Neural progenitor cell (in vitro differentiated cells): ENCODE measurements around the gene NPFF.

Source experiments
- EZH2 ChIP-seq: fragments of 200-600 bp; sonication (generic); IDR thresholded peaks from 2 replicates; pipeline ENCODE4 v1.6.1; 2017; ENCODE audit warnings: antibody characterized with exemption, mild to moderate bottlenecking, moderate library complexity
- EZH2phosphoT487 ChIP-seq: fragments of 200-600 bp; sonication (generic); IDR thresholded peaks from 2 replicates; pipeline ENCODE4 v1.6.1; 2017; ENCODE audit warnings: antibody characterized with exemption
- TF ChIP-seq, protein P1 (sequence below): fragments of 200-600 bp; sonication (generic); IDR thresholded peaks from 2 replicates; pipeline ENCODE4 v1.5.1; 2017; ENCODE audit warnings: antibody characterized with exemption, mild to moderate bottlenecking

DNA sequence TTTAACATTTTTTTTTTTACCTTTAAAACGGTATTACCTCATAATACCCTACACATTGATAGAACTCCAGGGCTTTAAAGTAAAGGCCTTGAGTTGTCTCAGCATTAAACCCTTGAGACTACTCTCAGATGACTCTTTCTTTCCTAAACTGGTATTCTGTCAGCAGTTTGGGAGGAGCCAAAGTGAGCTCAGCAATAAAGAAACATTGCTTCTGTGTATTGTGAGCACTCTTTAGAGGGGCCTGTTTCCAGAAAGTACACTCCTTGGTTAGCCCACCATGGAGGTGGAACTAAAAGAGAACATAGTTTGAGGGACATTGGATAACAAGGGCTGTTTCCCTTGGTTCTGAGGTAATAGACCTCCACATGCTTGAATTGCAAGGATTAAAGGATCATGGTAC lies 28.4 kb downstream of the NPFF start:
- TF ChIP-seq, protein P1, sequence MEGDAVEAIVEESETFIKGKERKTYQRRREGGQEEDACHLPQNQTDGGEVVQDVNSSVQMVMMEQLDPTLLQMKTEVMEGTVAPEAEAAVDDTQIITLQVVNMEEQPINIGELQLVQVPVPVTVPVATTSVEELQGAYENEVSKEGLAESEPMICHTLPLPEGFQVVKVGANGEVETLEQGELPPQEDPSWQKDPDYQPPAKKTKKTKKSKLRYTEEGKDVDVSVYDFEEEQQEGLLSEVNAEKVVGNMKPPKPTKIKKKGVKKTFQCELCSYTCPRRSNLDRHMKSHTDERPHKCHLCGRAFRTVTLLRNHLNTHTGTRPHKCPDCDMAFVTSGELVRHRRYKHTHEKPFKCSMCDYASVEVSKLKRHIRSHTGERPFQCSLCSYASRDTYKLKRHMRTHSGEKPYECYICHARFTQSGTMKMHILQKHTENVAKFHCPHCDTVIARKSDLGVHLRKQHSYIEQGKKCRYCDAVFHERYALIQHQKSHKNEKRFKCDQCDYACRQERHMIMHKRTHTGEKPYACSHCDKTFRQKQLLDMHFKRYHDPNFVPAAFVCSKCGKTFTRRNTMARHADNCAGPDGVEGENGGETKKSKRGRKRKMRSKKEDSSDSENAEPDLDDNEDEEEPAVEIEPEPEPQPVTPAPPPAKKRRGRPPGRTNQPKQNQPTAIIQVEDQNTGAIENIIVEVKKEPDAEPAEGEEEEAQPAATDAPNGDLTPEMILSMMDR, result no peak
- TF ChIP-seq EZH2 (no peak), EZH2phosphoT487 (no peak)
